Heart left ventricle (tissue), 16 donors: ENCODE results near the gene LRRC3. TPM values are rescaled to one million over a fixed set of nuclear protein-coding genes. Genes with fewer than 3 reads are reported as not detected.

Experiments used
- ATAC-seq, 4 donors: fragments of 200-7000 bp; cut with Tn5 transposase; one replicate each; pipeline ENCODE4 v1.9.1; 2020 to 2022; ENCODE audit warnings: moderate library complexity in 4 of 4, mild to moderate bottlenecking in 3 of 4, moderate number of reproducible peaks in 1 of 4
- DNase-seq, 5 donors: peaks; one replicate each; pipeline ENCODE4 v3.0.0-alpha.2; 2020
- H3K27ac ChIP-seq, 12 donors: fragments of 200-600 bp; sonication (generic) in 4 of 12; one replicate each; pipeline versions ENCODE4 v1.5.0 to v1.8.0; 2016 to 2022; ENCODE audit warnings: mild to moderate bottlenecking in 2 of 12
- H3K27me3 ChIP-seq, 9 donors: fragments of 200-600 bp; sonication (generic) in 2 of 9; one replicate each; pipeline versions ENCODE4 v1.5.1 to v1.8.0; 2016 to 2022; ENCODE audit warnings: mild to moderate bottlenecking in 3 of 9
- H3K36me3 ChIP-seq, 9 donors: fragments of 200-600 bp; sonication (generic) in 2 of 9; one replicate each; pipeline versions ENCODE4 v1.5.0 to v1.8.0; 2018 to 2022; ENCODE audit warnings: mild to moderate bottlenecking in 2 of 9
- H3K4me1 ChIP-seq, 12 donors: fragments of 200-600 bp; sonication (generic) in 4 of 12; one replicate each; pipeline versions ENCODE4 v1.5.0 to v1.8.0; 2016 to 2022; ENCODE audit warnings: mild to moderate bottlenecking in 3 of 12
- H3K4me3 ChIP-seq, 12 donors: fragments of 200-600 bp; sonication (generic) in 4 of 12; one replicate each; pipeline versions ENCODE4 v1.5.0 to v1.8.0; 2017 to 2022; ENCODE audit warnings: mild to moderate bottlenecking in 9 of 12, moderate library complexity in 4 of 12
- H3K9me3 ChIP-seq, 12 donors: fragments of 200-600 bp; sonication (generic) in 4 of 12; one replicate each; pipeline versions ENCODE4 v1.5.0 to v1.8.0; 2016 to 2022; ENCODE audit warnings: mild to moderate bottlenecking in 1 of 12
- CTCF ChIP-seq, 12 donors: fragments of 200-600 bp; sonication (generic) in 4 of 12; IDR thresholded peaks; one replicate each; pipeline versions ENCODE4 v1.5.0 to v1.8.0; 2018 to 2022; ENCODE audit warnings: antibody characterized with exemption in 12 of 12, mild to moderate bottlenecking in 5 of 12
- POLR2A ChIP-seq, 2 donors: fragments of 450-650 bp; IDR thresholded peaks; one replicate each; pipeline ENCODE4 v1.6.1; 2017; ENCODE audit warnings: antibody characterized with exemption in 2 of 2, mild to moderate bottlenecking in 2 of 2, moderate library complexity in 2 of 2
- WGBS, 4 donors: extraction: QIAGEN DNeasy Blood & Tissue Kit in 2 of 4; methylation state at CpG; one replicate each; pipeline versions ENCODE4 v1.1.5 to v1.1.7; 2013 to 2018; 5-methylcytosine and 5-hydroxymethylcytosine counted together
- intact Hi-C, 10 donors: fragments of 100-400 bp; cut with DNase I; formaldehyde crosslinking; loops; one replicate each; pipeline versions ENCODE4 v1.11.1 to v1.14.2; 2022
- polyA plus RNA-seq, 2 donors: library from polyadenylated mRNA; stranded (reverse); fragments of 200-250 nt; gene quantifications; one replicate each; pipeline ENCODE4 v1.2.3, GENCODE V29; 2013
- total RNA-seq, 9 donors: library from RNA; depleted of rRNA in 2 of 9; stranded (reverse); fragments of >200 nt in 2 of 9; fragmentation: NEBNext Ultra II Directional in 3 of 9; extraction: Animal tissue kit (Norgen Biotek cat#: 25700) in 3 of 9; gene quantifications; one replicate each; pipeline versions ENCODE4 v1.1.0 to v1.2.4, GENCODE V29; 2016 to 2023
- donor health status: ischemic (EF 13 %, LVEDD 7.1; RV severe dilation, severe dysfunction).
- donor health status: healthy with polysubstance abuse.
- donor health status: DM: no; HTN: yes; CAD: no.
- donor health status: DM: no; HTN: no; CAD: no.
- donor health status: ischemic (EF 25% LVEDD 6.9; RV normal size, moderate dysfunction).
- donor health status: ischemic (EF 25% LVEDD 5.7; RV mildly dilated, moderate dysfunction).
- donor health status: healthy.
- donor health status: DM: yes; HTN: yes; CAD: no.
- donor health status: ischemic (EF 35%, LVEDD 5.7; RV mildly dilated, moderate dysfunction).
- donor health status: nonischemic (EF 11% LVEDD 7.7; RV severe dilation, severe dysfunction).
- donor health status: DM: yes; HTN: yes; CAD: no.
- donor health status: PGD.
- donor health status: ischemic (EF 29% LVEDD 5.4; RV normal size, mild dysfunction).
- donor health status: nonischemic (EF 23%, LVEDD 6.1; RV moderate dilation, normal function).

LRRC3 gene
- total and polyA plus RNA-seq, 11 donors: 1.4 to 5.8 (median 2.3) TPM

- H3K27ac ChIP-seq: no peak overlapping the region
- intact Hi-C loops: loop anchor here in 1 of 10 donors (5.0 kb wide), 1 partner anchor 328 kb away; no protein-coding TSS in a partner anchor
- 88 to 97% (median 90%) methylated on average over 11 to 12 of the region's 12 CpGs for WGBS, 4 donors
- no peaks in the 10 kb centered on the region for H3K27me3 ChIP-seq
- no peaks in the 10 kb centered on the region for H3K36me3 ChIP-seq
- TF ChIP-seq POLR2A (IDR thresholded peaks at IDR 0.05) (no peak), CTCF (IDR thresholded peaks at IDR 0.05) (no peak)
- H3K9me3 ChIP-seq: no peaks in the 10 kb centered on the region
- ATAC-seq (no peak), DNase-seq (no peak)
- no peak overlapping the region for H3K4me3 ChIP-seq
- peaks cover 0 to 15% (median 7%) of the 10 kb centered on the region in 12 donors for H3K4me1 ChIP-seq
These were observed 9.0 kb downstream of the LRRC3 start for GRCh38 chr21:44464351-44464750.

GRCh38 chr21:44466351-44466954 lies 11.1 kb downstream of the LRRC3 start:
- TF ChIP-seq CTCF (IDR thresholded peaks at IDR 0.05): no peak
- no peak for TF ChIP-seq POLR2A (IDR thresholded peaks at IDR 0.05)
- DNase-seq (no peak), ATAC-seq (no peak)
- Histone ChIP-seq H3K27ac (no peak overlapping the region), H3K36me3 (no peaks in the 10 kb centered on the region), H3K4me3 (no peak overlapping the region), H3K27me3 (no peaks in the 10 kb centered on the region), H3K9me3 (no peaks in the 10 kb centered on the region), H3K4me1 (peaks cover 0 to 8% (median 4%) of the 10 kb centered on the region in 12 donors)
- intact Hi-C loops: no loop called here
- 89 to 92% (median 91%) methylated on average over 10 to 16 of the region's 16 CpGs for WGBS, 4 donors

GRCh38 chr21:44466996-44467858 lies 11.9 kb downstream of the LRRC3 start:
- peaks cover 0 to under 1% (median 0%) of the 10 kb centered on the region in 12 donors for H3K4me1 ChIP-seq
- no peak overlapping the region for H3K4me3 ChIP-seq
- WGBS, 4 donors: 94 to 96% (median 95%) methylated on average over 30 to 36 of the region's 36 CpGs
- H3K27ac ChIP-seq: no peak overlapping the region
- intact Hi-C loops: no loop called here
- no peaks in the 10 kb centered on the region for H3K36me3 ChIP-seq
- DNase-seq (no peak), ATAC-seq (peak in 1 of 4 donors; percentile 18)
- TF ChIP-seq POLR2A (IDR thresholded peaks at IDR 0.05): no peak
- no peak for TF ChIP-seq CTCF (IDR thresholded peaks at IDR 0.05)
- H3K9me3 ChIP-seq: no peaks in the 10 kb centered on the region
- no peaks in the 10 kb centered on the region for H3K27me3 ChIP-seq

- WGBS, 4 donors: 95 to 96% (median 95%) methylated on average over 14 to 15 of the region's 15 CpGs
- no peak overlapping the region for H3K27ac ChIP-seq
- TF ChIP-seq POLR2A (IDR thresholded peaks at IDR 0.05): no peak
- no peak for TF ChIP-seq CTCF (IDR thresholded peaks at IDR 0.05)
- intact Hi-C loops: no loop called here
- DNase-seq (no peak), ATAC-seq (no peak)
- H3K4me3 ChIP-seq: no peak overlapping the region
- H3K36me3 ChIP-seq: no peaks in the 10 kb centered on the region
- no peaks in the 10 kb centered on the region for H3K27me3 ChIP-seq
- no peaks in the 10 kb centered on the region for H3K9me3 ChIP-seq
- H3K4me1 ChIP-seq: no peaks in the 10 kb centered on the region
These were observed 12.5 kb downstream of the LRRC3 start for GRCh38 chr21:44467859-44468195.
